SU-DHL-6 (cell line): ENCODE data around the gene MGMT.

ENCODE experiments used
- H2AFZ ChIP-seq: fragments of 200-600 bp; sonication (generic); 2 replicates; pipeline ENCODE4 v1.6.1; 2014; ENCODE audit warnings: low read depth, mild to moderate bottlenecking, moderate library complexity, mixed read lengths, antibody characterized with exemption, low read length; ENCODE audit not compliant: severe bottlenecking
- H3F3A ChIP-seq: fragments of 200-600 bp; shearing (Covaris generic); 2 replicates; pipeline ENCODE4 v1.6.0; 2016; ENCODE audit warnings: antibody characterized with exemption, mild to moderate bottlenecking; ENCODE audit not compliant: insufficient read depth
- H3K27ac ChIP-seq: fragments of 200-600 bp; sonication (generic); 2 replicates; pipeline ENCODE4 v1.5.1; 2016; ENCODE audit warnings: low read depth, mild to moderate bottlenecking, low read length, moderate library complexity, mixed read lengths
- H3K27me3 ChIP-seq: fragments of 200-600 bp; sonication (generic), shearing (Covaris generic); 2 replicates; pipeline ENCODE4 v1.6.0; 2014; ENCODE audit warnings: mild to moderate bottlenecking, low read length
- H3K36me3 ChIP-seq: fragments of 200-600 bp; sonication (generic); 2 replicates; pipeline ENCODE4 v1.6.1; 2014; ENCODE audit warnings: mild to moderate bottlenecking, low read length, mixed read lengths
- H3K4me2 ChIP-seq: fragments of 300-600, 200-600 bp; shearing (Covaris generic), sonication (generic); 2 replicates; pipeline ENCODE4 v1.6.0; 2014; ENCODE audit warnings: low read length, low read depth, mild to moderate bottlenecking; ENCODE audit not compliant: poor library complexity, severe bottlenecking
- H3K4me3 ChIP-seq: fragments of 200-600 bp; sonication (generic); 2 replicates; pipeline ENCODE4 v1.5.1; 2014; ENCODE audit warnings: antibody characterized with exemption, low read length, mild to moderate bottlenecking, mixed read lengths; ENCODE audit not compliant: insufficient read depth, poor library complexity, severe bottlenecking
- H3K79me2 ChIP-seq: fragments of 200-600 bp; sonication (generic); 2 replicates; pipeline ENCODE4 v1.6.1; 2014; ENCODE audit warnings: mild to moderate bottlenecking, low read length, moderate library complexity; ENCODE audit not compliant: insufficient read depth
- H3K9ac ChIP-seq: fragments of 200-600 bp; sonication (generic); 2 replicates; pipeline ENCODE4 v1.7.0; 2014; ENCODE audit warnings: mild to moderate bottlenecking, low read length
- H3K9me2 ChIP-seq: fragments of 200-600 bp; sonication (generic); replicated peaks from 2 replicates; pipeline ENCODE4 v1.6.1; 2014; ENCODE audit warnings: low read length; ENCODE audit not compliant: insufficient read depth
- H3K9me3 ChIP-seq: fragments of 200-600 bp; sonication (generic); 2 replicates; pipeline ENCODE4 v1.6.1; 2014; ENCODE audit warnings: low read length, mixed read lengths; ENCODE audit not compliant: insufficient read depth
- H4K20me1 ChIP-seq: fragments of 200-600 bp; sonication (generic); 2 replicates; pipeline ENCODE4 v1.6.1; 2014; ENCODE audit warnings: low read depth, mild to moderate bottlenecking, antibody characterized with exemption, low read length, moderate library complexity, mixed read lengths
- EZH2phosphoT487 ChIP-seq: fragments of 200-600 bp; sonication (generic), shearing (Covaris generic); conservative IDR thresholded peaks from 2 replicates; pipeline ENCODE4 v1.6.1; 2018; ENCODE audit warnings: mild to moderate bottlenecking, antibody characterized with exemption, low read length, moderate library complexity, mixed read lengths
- TF ChIP-seq, protein P1 (sequence below): fragments of 200-600 bp; sonication (generic); IDR thresholded peaks from one replicate; pipeline ENCODE4 v1.5.1; 2017; ENCODE audit warnings: antibody characterized with exemption, mild to moderate bottlenecking, low read length, moderate library complexity; ENCODE audit not compliant: insufficient read depth, poor library complexity, severe bottlenecking

The MGMT gene

DNA sequence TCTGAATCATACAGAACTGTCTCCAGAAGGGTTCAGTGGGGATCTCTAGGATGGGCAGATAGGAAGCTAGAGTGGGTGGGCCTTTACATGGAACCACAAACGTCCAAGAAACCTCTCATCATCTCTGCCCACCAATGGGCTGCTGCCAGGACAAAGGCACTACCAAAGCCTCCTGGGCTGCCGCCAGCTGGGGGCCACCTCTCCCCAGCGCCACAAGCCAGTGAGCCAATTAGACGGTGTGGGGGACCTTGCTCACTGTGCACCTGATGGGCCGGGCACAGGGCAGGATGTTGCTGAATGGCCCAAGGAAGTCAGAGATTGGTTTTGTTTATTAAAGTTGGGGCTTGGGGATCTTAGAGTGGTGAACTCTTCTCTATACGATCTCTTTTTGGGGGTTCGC is 242.1 kb downstream of the MGMT start:
- no peak for TF ChIP-seq EZH2phosphoT487
- TF ChIP-seq, protein P1, sequence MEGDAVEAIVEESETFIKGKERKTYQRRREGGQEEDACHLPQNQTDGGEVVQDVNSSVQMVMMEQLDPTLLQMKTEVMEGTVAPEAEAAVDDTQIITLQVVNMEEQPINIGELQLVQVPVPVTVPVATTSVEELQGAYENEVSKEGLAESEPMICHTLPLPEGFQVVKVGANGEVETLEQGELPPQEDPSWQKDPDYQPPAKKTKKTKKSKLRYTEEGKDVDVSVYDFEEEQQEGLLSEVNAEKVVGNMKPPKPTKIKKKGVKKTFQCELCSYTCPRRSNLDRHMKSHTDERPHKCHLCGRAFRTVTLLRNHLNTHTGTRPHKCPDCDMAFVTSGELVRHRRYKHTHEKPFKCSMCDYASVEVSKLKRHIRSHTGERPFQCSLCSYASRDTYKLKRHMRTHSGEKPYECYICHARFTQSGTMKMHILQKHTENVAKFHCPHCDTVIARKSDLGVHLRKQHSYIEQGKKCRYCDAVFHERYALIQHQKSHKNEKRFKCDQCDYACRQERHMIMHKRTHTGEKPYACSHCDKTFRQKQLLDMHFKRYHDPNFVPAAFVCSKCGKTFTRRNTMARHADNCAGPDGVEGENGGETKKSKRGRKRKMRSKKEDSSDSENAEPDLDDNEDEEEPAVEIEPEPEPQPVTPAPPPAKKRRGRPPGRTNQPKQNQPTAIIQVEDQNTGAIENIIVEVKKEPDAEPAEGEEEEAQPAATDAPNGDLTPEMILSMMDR: no peak
- no peak overlapping the region for H3K4me2 ChIP-seq
- no peaks in the 10 kb centered on the region for H4K20me1 ChIP-seq
- no peaks in the 10 kb centered on the region for H3K27me3 ChIP-seq
- H3K9me3 ChIP-seq: no peaks in the 10 kb centered on the region
- H3F3A ChIP-seq: no peaks in the 10 kb centered on the region
- no peaks in the 10 kb centered on the region for H3K36me3 ChIP-seq
- no peak overlapping the region for H3K9ac ChIP-seq
- H3K27ac ChIP-seq: no peak overlapping the region
- H3K79me2 ChIP-seq: no peaks in the 10 kb centered on the region
- no peaks in the 10 kb centered on the region for H3K9me2 ChIP-seq
- H2AFZ ChIP-seq: no peak overlapping the region
- no peak overlapping the region for H3K4me3 ChIP-seq

DNA sequence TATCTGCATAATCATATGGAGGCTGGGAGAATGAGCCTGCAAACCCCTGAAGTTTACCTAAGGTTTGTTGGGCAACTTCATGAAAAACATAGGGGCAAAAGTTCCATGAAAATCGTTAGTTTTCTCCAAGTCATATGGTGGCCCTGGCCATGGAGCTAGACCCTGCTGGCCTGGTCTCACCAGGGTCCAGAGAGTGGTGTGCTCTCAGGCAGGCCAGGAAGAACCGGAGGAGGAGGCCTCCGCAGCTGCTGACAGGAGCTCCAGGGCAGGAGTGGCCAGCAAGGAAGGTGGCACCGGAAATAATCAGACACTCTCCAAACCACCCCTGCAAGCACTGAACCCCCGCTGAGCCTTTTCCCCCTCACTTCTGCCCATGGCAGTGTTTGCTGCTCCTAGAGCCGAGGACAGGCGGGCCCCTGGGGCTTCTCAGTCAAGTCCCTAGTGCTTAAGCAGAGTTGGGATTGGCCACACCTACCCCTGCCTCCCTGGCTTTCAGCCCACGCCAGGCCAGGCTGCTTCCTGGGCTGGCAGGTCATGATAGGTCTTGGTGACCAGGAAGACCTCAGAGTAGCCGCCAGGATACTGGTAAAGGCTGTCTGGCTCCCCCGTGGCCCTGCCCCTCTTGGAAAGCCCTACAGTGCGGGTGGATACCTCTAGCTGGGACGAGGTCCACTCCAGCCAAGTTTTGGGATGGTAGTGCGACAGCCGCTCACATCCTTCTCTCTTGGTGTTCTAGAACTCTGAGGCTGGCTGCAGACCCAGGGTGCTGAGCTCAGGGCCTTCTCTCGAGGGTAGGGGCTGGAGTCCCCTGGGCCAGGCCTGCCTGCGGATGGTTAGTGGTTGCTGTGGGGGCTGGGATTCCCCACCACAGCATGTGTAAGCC is 242.8 kb downstream of the MGMT start:
- no peak overlapping the region for H3K27ac ChIP-seq
- no peaks in the 10 kb centered on the region for H4K20me1 ChIP-seq
- H3K36me3 ChIP-seq: no peaks in the 10 kb centered on the region
- no peak overlapping the region for H3K4me2 ChIP-seq
- no peaks in the 10 kb centered on the region for H3F3A ChIP-seq
- no peaks in the 10 kb centered on the region for H3K9me2 ChIP-seq
- H3K4me3 ChIP-seq: no peak overlapping the region
- H3K9me3 ChIP-seq: no peaks in the 10 kb centered on the region
- H3K27me3 ChIP-seq: no peaks in the 10 kb centered on the region
- H3K9ac ChIP-seq: no peak overlapping the region
- H3K79me2 ChIP-seq: no peaks in the 10 kb centered on the region
- H2AFZ ChIP-seq: no peak overlapping the region
- TF ChIP-seq, protein P1: no peak
- no peak for TF ChIP-seq EZH2phosphoT487

GRCh38 chr10:129710510-129710847 is 243.4 kb downstream of the MGMT start:
- Histone ChIP-seq H4K20me1 (no peaks in the 10 kb centered on the region), H3K9ac (no peak overlapping the region), H3K79me2 (no peaks in the 10 kb centered on the region), H3K9me2 (no peaks in the 10 kb centered on the region), H2AFZ (no peak overlapping the region), H3K27ac (no peak overlapping the region), H3F3A (no peaks in the 10 kb centered on the region), H3K4me3 (no peak overlapping the region), H3K36me3 (no peaks in the 10 kb centered on the region), H3K27me3 (no peaks in the 10 kb centered on the region), H3K9me3 (no peaks in the 10 kb centered on the region), H3K4me2 (no peak overlapping the region)
- TF ChIP-seq, protein P1: no peak
- TF ChIP-seq EZH2phosphoT487: no peak
